Measurements from ENCODE around the gene ZC3HAV1L. TPM values are rescaled to one million over a fixed set of nuclear protein-coding genes. Genes with fewer than 3 reads are reported as not detected.

The ZC3HAV1L gene
- total and polyA plus RNA-seq, 10 of the 15 experiments (the other 5 are each of a cell fraction or from before 2014, with no cell fraction given), result 0.09 to 16.3 (median 4.9) TPM

GRCh38 chr7:139049936-139050335, 14.1 kb upstream of the ZC3HAV1L start:
- ATAC-seq (no peak), FAIRE-seq (no peak), DNase-seq (ENCODE audit: low read depth, low spot score) (no peak)
- intact Hi-C loops (cut with micrococcal nuclease; ENCODE audit: unreplicated experiment), result no loop called here
- in situ Hi-C loops (cut with MboI), result no loop called here
- Histone ChIP-seq H3K4me3 (no peak overlapping the region), H3K27me3 (replicated peaks in 1 of 2; ENCODE audit: control insufficient read depth in 2 of 2, insufficient read depth in 2 of 2, low read length in 1 of 2) (no peaks in the 10 kb centered on the region), H3K79me2 (ENCODE audit: control insufficient read depth, insufficient read depth, low read length) (no peaks in the 10 kb centered on the region), H2AFZ (ENCODE audit: control insufficient read depth, low read depth, low read length) (no peak overlapping the region), H3K4me1 (ENCODE audit: control insufficient read depth, insufficient read depth, low read length) (no peaks in the 10 kb centered on the region; the same call in 1 of the 2 replicates), H3K36me3 (ENCODE audit: control insufficient read depth in 2 of 2, insufficient read depth in 2 of 2, low read length in 1 of 2) (peaks cover 18 to 42% of the 10 kb centered on the region in 2 experiments), H4K20me1 (ENCODE audit: control insufficient read depth, insufficient read depth) (no peaks in the 10 kb centered on the region), H3K9ac (ENCODE audit: control insufficient read depth, insufficient read depth, low read length) (no peak overlapping the region), H3K4me2 (ENCODE audit: control insufficient read depth, insufficient read depth) (no peak overlapping the region), H3K27ac (ENCODE audit: control insufficient read depth, insufficient read depth) (no peak overlapping the region), H3K9me3 (replicated peaks; ENCODE audit: control insufficient read depth, insufficient read depth, low read length) (no peaks in the 10 kb centered on the region)
- ChIA-PET POLR2A (no interaction called here), SMC1A (ENCODE audit: uncharacterized antibody, unreplicated experiment) (interaction anchor here (2.1 kb wide), 1 partner anchor 11 kb away, joined by 5 read pairs; no protein-coding TSS in a partner anchor), RAD21 (ENCODE audit: unreplicated experiment) (no interaction called here), CTCF (interaction anchor here (1.2 to 3.2 kb wide), 3 partner anchors 8 to 25 kb away, joined by 3 to 13 read pairs (median 5); no protein-coding TSS in a partner anchor)
- no peak for TF ChIP-seq RELA (IDR thresholded peaks at IDR 0.05; ENCODE audit: borderline replicate concordance, partially characterized antibody)
- no peak for TF ChIP-seq SMARCA5 (IDR thresholded peaks at IDR 0.05)
- TF ChIP-seq PAX5 (IDR thresholded peaks at IDR 0.05; ENCODE audit: borderline replicate concordance, low read depth, low read length), result no peak
- no peak for TF ChIP-seq NRF1 (conservative IDR thresholded peaks at IDR 0.05; ENCODE audit: low read depth, low read length)
- no peak for TF ChIP-seq SIN3A (IDR thresholded peaks at IDR 0.05; ENCODE audit: low read depth, low read length)
- no peak for TF ChIP-seq MEF2A (IDR thresholded peaks at IDR 0.05; ENCODE audit: insufficient read depth, low read depth, low read length)
- no peak for TF ChIP-seq FOXK2 (IDR thresholded peaks at IDR 0.05)
- no peak for TF ChIP-seq SUPT20H (IDR thresholded peaks at IDR 0.05; ENCODE audit: borderline replicate concordance, control insufficient read depth, low read depth, low read length)
- TF ChIP-seq MAX (IDR thresholded peaks at IDR 0.05; ENCODE audit: low read depth, low read length), result no peak
- TF ChIP-seq NFIC (IDR thresholded peaks at IDR 0.05; ENCODE audit: low read depth, low read length), result no peak
- TF ChIP-seq ATF7 (IDR thresholded peaks at IDR 0.05; ENCODE audit: low read depth), result no peak
- TF ChIP-seq PML (IDR thresholded peaks at IDR 0.05; ENCODE audit: low read length), result no peak
- TF ChIP-seq CHD1 (IDR thresholded peaks at IDR 0.05; ENCODE audit: low read depth, low read length), result no peak
- no peak for TF ChIP-seq IRF4 (IDR thresholded peaks at IDR 0.05; ENCODE audit: low read depth, low read length)
- TF ChIP-seq, protein P1, sequence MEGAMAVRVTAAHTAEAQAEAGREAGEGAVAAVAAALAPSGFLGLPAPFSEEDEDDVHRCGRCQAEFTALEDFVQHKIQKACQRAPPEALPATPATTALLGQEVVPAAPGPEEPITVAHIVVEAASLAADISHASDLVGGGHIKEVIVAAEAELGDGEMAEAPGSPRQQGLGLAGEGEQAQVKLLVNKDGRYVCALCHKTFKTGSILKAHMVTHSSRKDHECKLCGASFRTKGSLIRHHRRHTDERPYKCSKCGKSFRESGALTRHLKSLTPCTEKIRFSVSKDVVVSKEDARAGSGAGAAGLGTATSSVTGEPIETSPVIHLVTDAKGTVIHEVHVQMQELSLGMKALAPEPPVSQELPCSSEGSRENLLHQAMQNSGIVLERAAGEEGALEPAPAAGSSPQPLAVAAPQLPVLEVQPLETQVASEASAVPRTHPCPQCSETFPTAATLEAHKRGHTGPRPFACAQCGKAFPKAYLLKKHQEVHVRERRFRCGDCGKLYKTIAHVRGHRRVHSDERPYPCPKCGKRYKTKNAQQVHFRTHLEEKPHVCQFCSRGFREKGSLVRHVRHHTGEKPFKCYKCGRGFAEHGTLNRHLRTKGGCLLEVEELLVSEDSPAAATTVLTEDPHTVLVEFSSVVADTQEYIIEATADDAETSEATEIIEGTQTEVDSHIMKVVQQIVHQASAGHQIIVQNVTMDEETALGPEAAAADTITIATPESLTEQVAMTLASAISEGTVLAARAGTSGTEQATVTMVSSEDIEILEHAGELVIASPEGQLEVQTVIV (IDR thresholded peaks at IDR 0.05; ENCODE audit: borderline replicate concordance, partially characterized antibody), result no peak
- TF ChIP-seq MYC (IDR thresholded peaks at IDR 0.05; ENCODE audit: insufficient read depth, insufficient read length, insufficient replicate concordance, low read length, severe bottlenecking), result no peak
- 100% methylated on average over 1 of the region's 1 CpG for WGBS (ENCODE audit: insufficient coverage, insufficient replicate concordance, low lambda C conversion rate, missing lambda C conversion rate)
- no TSS peak for BruUV-seq (replicated peaks)
